Measurements from ENCODE around the gene IRF7. TPM values are rescaled to one million over a fixed set of nuclear protein-coding genes. Genes with fewer than 3 reads are reported as not detected.
"Not testable (repeated sequence)": the region's sequence is repeated elsewhere in the genome, so short reads cannot be mapped to it uniquely, and the experiment has no call there.

Gene IRF7
- total and polyA plus RNA-seq, 2 experiments from 2014 or later = 5.1 to 11.8 TPM

DNA sequence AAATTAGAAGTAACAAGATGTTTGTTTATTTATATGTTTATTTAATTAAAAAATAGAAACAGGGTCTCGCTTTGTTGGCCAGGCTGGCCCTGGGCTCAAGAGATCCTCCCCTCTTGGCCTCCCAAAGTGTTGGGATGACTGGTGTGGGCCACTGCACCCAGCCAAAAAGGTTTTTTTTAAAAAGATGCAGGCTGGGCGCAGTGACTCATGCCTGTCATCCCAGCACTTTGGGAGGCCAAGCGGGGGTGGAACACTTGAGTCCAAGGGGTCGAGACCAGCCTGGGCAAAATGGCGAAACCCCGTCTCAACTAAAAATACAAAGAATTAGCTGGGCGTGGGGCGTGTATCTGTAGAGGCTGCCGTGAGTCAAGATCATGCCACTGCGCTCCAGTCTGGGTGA, 34.7 kb upstream of the IRF7 start:
- H3K27me3 ChIP-seq (replicated peaks; ENCODE audit: insufficient read depth) = no peaks in the 10 kb centered on the region
- H3K36me3 ChIP-seq (ENCODE audit: low read depth) = peaks cover 9% of the 10 kb centered on the region; the same call in 1 of the 2 replicates
- H3K4me3 ChIP-seq = no peak overlapping the region
- H3K9ac ChIP-seq = no peak overlapping the region
- H3K4me1 ChIP-seq (ENCODE audit: insufficient read depth) = no peaks in the 10 kb centered on the region
- H3K79me2 ChIP-seq (ENCODE audit: insufficient read depth) = no peaks in the 10 kb centered on the region
- H2AFZ ChIP-seq = no peak overlapping the region
- 93 to 96% methylated on average over 10 of the region's 10 CpGs for WGBS, 2 experiments (ENCODE audit: low coverage in 1 of 2, low lambda C conversion rate in 2 of 2, missing lambda C conversion rate in 2 of 2)
- H3K4me2 ChIP-seq (ENCODE audit: unreplicated experiment) = no peak overlapping the region
- H4K20me1 ChIP-seq (ENCODE audit: insufficient read depth) = no peaks in the 10 kb centered on the region
- H3F3A ChIP-seq (ENCODE audit: insufficient read depth) = peaks cover 6% of the 10 kb centered on the region; the same call in 1 of the 2 replicates
- in situ Hi-C loops (cut with MboI) = no loop called here
- no peaks in the 10 kb centered on the region for H3K9me2 ChIP-seq (ENCODE audit: insufficient read depth)
- H3K9me3 ChIP-seq (ENCODE audit: low read depth) = no peaks in the 10 kb centered on the region
- H3K27ac ChIP-seq = no peak overlapping the region
- TF ChIP-seq EZH2phosphoT487 (IDR thresholded peaks at IDR 0.05; ENCODE audit: insufficient read depth, low read depth) (no peak), EZH2 (IDR thresholded peaks at IDR 0.05; ENCODE audit: insufficient read depth, poor library complexity, severe bottlenecking) (no peak)
- peak; percentile 31 for DNase-seq

DNA sequence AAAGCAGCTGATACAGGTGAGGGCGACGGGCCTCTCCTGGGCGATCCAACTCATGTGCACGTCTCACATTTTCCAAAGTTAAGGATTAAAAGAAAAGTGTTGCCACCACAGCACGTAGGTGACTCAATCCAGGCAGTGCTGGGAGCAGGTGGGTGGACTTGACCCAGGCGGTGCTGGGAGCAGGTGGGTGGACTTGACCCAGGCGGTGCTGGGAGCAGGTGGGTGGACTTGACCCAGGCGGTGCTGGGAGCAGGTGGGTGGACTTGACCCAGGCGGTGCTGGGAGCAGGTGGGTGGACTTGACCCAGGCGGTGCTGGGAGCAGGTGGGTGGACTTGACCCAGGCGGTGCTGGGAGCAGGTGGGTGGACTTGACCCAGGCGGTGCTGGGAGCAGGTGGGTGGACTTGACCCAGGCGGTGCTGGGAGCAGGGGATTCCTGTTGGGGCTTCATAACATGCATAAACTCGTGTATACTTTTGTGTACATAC, 32.0 kb upstream of the IRF7 start:
- H3K36me3 ChIP-seq (ENCODE audit: low read depth); H3K4me3 ChIP-seq; H3K27ac ChIP-seq; H3K9me3 ChIP-seq (ENCODE audit: low read depth); H3K4me2 ChIP-seq (ENCODE audit: unreplicated experiment); H3F3A ChIP-seq (ENCODE audit: insufficient read depth); H2AFZ ChIP-seq; H3K9ac ChIP-seq; H3K4me1 ChIP-seq (ENCODE audit: insufficient read depth); H3K9me2 ChIP-seq (ENCODE audit: insufficient read depth); H4K20me1 ChIP-seq (ENCODE audit: insufficient read depth); in situ Hi-C loops (cut with MboI); H3K27me3 ChIP-seq (replicated peaks; ENCODE audit: insufficient read depth); DNase-seq; H3K79me2 ChIP-seq (ENCODE audit: insufficient read depth): not testable (repeated sequence)
- WGBS, 2 experiments (ENCODE audit: low coverage in 1 of 2, low lambda C conversion rate in 2 of 2, missing lambda C conversion rate in 2 of 2) = 91 to 96% methylated on average over 9 to 10 of the region's 14 CpGs

GRCh38 chr11:646214-646613, 30.5 kb upstream of the IRF7 start:
- peaks cover 6% of the 10 kb centered on the region; the same call in 1 of the 2 replicates for H3F3A ChIP-seq (ENCODE audit: insufficient read depth)
- no peak overlapping the region for H2AFZ ChIP-seq
- peaks cover 9% of the 10 kb centered on the region; the same call in 1 of the 2 replicates for H3K36me3 ChIP-seq (ENCODE audit: low read depth)
- H3K27me3 ChIP-seq (replicated peaks; ENCODE audit: insufficient read depth) = no peaks in the 10 kb centered on the region
- in situ Hi-C loops (cut with MboI) = no loop called here
- WGBS, 2 experiments (ENCODE audit: low coverage in 1 of 2, low lambda C conversion rate in 2 of 2, missing lambda C conversion rate in 2 of 2) = 88 to 89% methylated on average over 14 of the region's 14 CpGs
- H3K4me1 ChIP-seq (ENCODE audit: insufficient read depth) = no peaks in the 10 kb centered on the region
- H3K4me3 ChIP-seq = no peak overlapping the region
- no peak for DNase-seq
- no peak overlapping the region for H3K4me2 ChIP-seq (ENCODE audit: unreplicated experiment)
- no peaks in the 10 kb centered on the region for H4K20me1 ChIP-seq (ENCODE audit: insufficient read depth)
- TF ChIP-seq EZH2 (IDR thresholded peaks at IDR 0.05; ENCODE audit: insufficient read depth, poor library complexity, severe bottlenecking) (no peak), EZH2phosphoT487 (IDR thresholded peaks at IDR 0.05; ENCODE audit: insufficient read depth, low read depth) (no peak)
- no peak overlapping the region for H3K27ac ChIP-seq
- no peaks in the 10 kb centered on the region for H3K9me2 ChIP-seq (ENCODE audit: insufficient read depth)
- no peaks in the 10 kb centered on the region for H3K9me3 ChIP-seq (ENCODE audit: low read depth)
- no peaks in the 10 kb centered on the region for H3K79me2 ChIP-seq (ENCODE audit: insufficient read depth)
- no peak overlapping the region for H3K9ac ChIP-seq

DNA sequence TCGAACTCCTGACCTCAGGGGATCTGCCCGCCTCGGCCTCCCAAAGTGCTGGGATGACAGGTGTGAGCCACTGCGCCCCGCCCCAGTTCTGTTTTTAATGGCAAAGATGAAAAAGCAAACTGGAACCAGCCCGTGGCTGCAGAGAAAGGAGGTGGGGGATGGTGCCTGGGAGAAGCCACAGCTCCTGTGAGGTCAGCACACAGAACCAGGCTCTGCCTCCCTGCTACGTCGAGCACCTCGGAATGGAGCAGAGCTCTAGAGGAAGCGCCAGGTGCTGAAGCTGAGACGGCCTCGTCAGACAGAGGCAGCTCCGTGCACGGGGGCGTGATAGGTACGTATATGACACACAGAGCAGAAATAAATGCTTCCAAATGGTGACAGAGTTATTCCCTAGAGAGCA, 29.8 kb upstream of the IRF7 start:
- Histone ChIP-seq H3K27me3 (replicated peaks; ENCODE audit: insufficient read depth) (no peaks in the 10 kb centered on the region), H3K4me1 (ENCODE audit: insufficient read depth) (no peaks in the 10 kb centered on the region), H3K79me2 (ENCODE audit: insufficient read depth) (no peaks in the 10 kb centered on the region), H3K9me2 (ENCODE audit: insufficient read depth) (no peaks in the 10 kb centered on the region), H2AFZ (no peak overlapping the region), H4K20me1 (ENCODE audit: insufficient read depth) (no peaks in the 10 kb centered on the region), H3K9me3 (ENCODE audit: low read depth) (no peaks in the 10 kb centered on the region), H3K4me2 (ENCODE audit: unreplicated experiment) (no peak overlapping the region), H3K36me3 (ENCODE audit: low read depth) (peaks cover 9% of the 10 kb centered on the region; the same call in 1 of the 2 replicates), H3F3A (ENCODE audit: insufficient read depth) (peaks cover 6% of the 10 kb centered on the region; the same call in 1 of the 2 replicates), H3K27ac (no peak overlapping the region), H3K4me3 (no peak overlapping the region), H3K9ac (no peak overlapping the region)
- whole genome bisulfite sequencing, 2 experiments (ENCODE audit: low coverage in 1 of 2, low lambda C conversion rate in 2 of 2, missing lambda C conversion rate in 2 of 2) = 87% methylated on average over 16 of the region's 16 CpGs
- TF ChIP-seq EZH2phosphoT487 (IDR thresholded peaks at IDR 0.05; ENCODE audit: insufficient read depth, low read depth) (no peak), EZH2 (IDR thresholded peaks at IDR 0.05; ENCODE audit: insufficient read depth, poor library complexity, severe bottlenecking) (no peak)
- in situ Hi-C loops (cut with MboI) = no loop called here
- no peak for DNase-seq

Measured in GM23248 (cell line).